GM12875 (cell line): Measurements from ENCODE around the gene CCDC181.

ENCODE experiments used
- H3K4me3 ChIP-seq: one replicate; pipeline ENCODE4 v1.5.1; 2011; ENCODE audit warnings: low read depth, low read length, control low read depth
- TF ChIP-seq, protein P1 (sequence below): IDR thresholded peaks from 2 replicates; pipeline ENCODE4 v1.5.1; 2011; ENCODE audit warnings: low read depth, mild to moderate bottlenecking, control low read depth, inconsistent platforms, low read length, moderate library complexity, borderline replicate concordance; ENCODE audit not compliant: insufficient read depth

The CCDC181 gene

DNA sequence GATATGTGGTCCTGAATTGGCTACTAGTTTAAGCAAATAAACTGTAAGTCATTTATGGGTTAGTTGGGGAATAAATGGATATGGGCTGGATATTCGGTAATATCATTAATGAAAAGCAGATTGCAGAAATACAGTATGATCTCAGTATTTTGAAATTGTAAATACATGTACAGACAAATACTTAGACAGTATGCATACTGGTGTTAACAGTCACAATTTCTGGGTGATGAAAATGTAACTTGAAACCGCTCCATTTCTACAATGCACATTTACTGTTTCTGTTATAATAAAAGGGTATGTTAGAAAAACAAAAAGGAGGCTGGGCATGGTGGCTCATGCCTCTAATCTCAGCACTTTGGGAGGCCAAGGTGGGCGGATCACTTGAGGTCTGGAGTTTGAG is 31.3 kb downstream of the CCDC181 start:
- TF ChIP-seq, protein P1, sequence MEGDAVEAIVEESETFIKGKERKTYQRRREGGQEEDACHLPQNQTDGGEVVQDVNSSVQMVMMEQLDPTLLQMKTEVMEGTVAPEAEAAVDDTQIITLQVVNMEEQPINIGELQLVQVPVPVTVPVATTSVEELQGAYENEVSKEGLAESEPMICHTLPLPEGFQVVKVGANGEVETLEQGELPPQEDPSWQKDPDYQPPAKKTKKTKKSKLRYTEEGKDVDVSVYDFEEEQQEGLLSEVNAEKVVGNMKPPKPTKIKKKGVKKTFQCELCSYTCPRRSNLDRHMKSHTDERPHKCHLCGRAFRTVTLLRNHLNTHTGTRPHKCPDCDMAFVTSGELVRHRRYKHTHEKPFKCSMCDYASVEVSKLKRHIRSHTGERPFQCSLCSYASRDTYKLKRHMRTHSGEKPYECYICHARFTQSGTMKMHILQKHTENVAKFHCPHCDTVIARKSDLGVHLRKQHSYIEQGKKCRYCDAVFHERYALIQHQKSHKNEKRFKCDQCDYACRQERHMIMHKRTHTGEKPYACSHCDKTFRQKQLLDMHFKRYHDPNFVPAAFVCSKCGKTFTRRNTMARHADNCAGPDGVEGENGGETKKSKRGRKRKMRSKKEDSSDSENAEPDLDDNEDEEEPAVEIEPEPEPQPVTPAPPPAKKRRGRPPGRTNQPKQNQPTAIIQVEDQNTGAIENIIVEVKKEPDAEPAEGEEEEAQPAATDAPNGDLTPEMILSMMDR: no peak

DNA sequence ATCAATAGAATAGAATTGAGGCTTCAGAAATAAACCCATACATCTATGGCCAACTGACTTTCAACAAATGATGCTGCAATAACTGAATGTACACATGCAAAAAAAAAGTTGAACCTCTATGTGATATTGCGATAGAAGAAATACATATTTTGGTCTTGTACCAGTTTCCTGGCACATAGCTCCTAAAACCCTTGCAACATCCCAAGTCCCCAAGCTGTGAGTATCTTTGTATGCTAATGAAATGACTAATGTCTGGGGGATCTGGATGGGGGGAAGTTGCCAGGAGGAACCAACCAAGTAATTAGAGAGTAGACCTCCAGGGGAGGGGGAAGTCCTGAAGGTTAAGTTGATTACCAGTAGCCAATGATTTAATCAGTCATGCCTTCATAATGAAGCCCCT is 34.9 kb downstream of the CCDC181 start:
- TF ChIP-seq, protein P1: no peak
- no peak overlapping the region for H3K4me3 ChIP-seq

More for the DNA sequence above, 31.3 kb downstream of the CCDC181 start:
- no peak overlapping the region for H3K4me3 ChIP-seq

DNA sequence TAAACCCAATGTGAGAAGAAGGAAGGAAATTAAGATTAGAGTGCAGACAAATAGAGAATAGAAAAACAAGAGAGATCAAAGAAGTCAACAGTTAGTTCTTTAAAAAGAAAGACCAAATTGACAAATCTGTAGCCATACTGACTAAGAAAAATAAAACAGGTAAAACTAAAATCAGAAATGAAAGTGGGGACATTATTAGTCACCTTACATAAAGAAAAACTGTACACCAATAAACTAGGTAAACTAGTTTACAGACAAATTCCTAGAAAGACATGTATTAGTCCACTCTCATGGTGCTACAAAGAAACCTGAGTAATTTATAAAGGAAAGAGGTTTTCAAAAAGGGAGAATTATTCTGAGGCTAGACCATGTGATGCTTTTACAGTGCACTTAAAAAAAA is 37.0 kb downstream of the CCDC181 start:
- H3K4me3 ChIP-seq: no peak overlapping the region
- TF ChIP-seq, protein P1: no peak

DNA sequence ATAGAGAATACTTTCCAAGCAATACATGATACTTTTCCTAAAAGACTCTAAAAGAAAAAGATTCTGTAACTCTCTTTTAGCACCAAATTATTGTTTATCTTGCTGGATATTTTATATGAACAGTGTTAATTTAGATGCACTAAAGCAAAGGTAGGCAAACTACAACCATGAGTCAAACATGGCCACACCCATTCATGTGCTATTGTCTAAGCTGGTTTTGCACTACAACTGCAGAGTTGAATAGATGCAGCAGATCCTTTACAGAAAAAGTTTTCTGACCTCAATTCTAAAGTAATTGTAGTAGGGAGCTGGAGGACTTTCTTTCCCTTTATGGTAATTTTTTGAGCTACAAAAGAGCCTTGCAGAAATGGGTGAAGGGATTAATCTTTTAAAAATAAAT is 39.9 kb downstream of the CCDC181 start:
- no peak overlapping the region for H3K4me3 ChIP-seq
- TF ChIP-seq, protein P1: no peak

DNA sequence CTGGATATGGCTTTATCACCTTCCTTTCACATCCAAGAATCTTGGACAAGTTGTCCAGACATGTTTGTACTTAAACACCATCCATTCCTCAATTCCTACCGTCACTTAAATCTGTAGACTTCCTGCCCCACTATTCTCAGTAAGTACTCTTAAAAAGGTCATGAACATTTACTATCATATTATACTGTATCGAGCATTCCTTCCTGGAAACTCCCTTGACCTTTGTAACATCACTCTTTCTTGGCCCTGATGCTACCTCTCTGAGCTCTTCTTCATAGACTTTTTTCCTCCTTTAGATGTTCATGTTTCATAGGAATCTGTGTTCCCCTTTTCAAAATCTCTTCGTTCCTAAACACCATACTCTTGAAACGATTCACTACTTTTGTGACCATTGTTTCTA is 43.8 kb downstream of the CCDC181 start:
- TF ChIP-seq, protein P1: no peak
- H3K4me3 ChIP-seq: no peak overlapping the region

DNA sequence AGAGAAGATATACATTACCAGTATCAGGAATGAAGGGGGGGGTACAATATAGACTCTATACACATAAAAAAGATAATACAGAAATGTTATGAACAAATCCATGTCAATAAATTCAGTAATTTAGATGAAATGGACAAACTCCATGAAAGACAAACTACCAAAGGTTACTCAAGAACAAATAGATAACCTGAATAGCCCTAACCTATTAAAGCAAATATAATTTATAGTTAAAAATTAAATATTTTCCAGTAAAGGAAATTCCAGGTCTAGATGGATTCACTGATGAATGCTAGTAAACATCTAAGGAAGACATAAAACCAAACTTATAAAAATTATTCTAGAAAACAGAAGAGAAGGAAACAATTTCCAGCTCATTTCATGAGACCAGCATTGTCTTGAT is 46.1 kb downstream of the CCDC181 start:
- H3K4me3 ChIP-seq: no peak overlapping the region
- TF ChIP-seq, protein P1: no peak

DNA sequence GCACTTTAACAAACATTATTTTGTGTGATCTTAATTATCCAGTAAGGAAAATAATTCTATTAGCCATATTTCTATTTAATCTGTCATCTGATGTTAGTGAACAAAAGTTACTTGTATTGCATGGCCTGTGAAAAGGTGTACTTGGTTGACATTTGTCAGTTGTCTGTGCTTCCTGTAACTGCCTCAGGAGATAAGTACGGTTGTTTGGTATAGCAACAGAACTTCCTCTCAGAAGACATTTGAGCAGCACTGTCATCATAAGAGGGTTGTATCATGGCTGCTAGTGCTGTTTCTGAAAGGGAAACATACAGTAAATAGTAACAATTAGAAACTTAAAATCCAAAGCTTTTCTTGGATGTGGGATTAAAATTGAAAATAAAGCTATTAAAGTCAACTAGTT is 55.9 kb downstream of the CCDC181 start:
- H3K4me3 ChIP-seq: no peak overlapping the region
- TF ChIP-seq, protein P1: no peak
